ENCODE measurements around the gene SND1. TPM values are rescaled to one million over a fixed set of nuclear protein-coding genes. Genes with fewer than 3 reads are reported as not detected.

Gene SND1
- total RNA-seq, 4 donors from 2014 or later: 70.8 to 141 (median 85.7) TPM

DNA sequence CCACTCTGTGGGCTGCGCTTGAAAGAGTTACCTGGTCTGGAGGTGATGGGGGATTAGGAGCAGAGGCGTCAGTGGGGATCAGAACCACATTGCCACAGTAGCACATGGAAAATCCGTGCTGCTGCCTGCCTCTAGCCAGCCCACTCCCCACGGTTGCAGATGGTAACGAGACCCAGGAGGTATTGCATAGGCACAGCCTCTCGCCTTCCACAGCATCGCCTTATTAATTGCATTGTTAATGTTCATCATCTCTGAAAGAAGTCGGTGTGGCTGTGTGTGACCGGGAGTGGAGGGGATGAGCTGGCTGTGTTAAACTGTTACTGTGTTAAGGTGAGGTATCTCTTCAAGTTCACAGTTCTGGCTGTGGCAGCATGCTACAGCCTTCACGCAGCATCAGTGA is 414.4 kb downstream of the SND1 start:
- no peaks in the 10 kb centered on the region for H3K9me3 ChIP-seq
- TF ChIP-seq POLR2A (IDR thresholded peaks at IDR 0.05): no peak
- TF ChIP-seq EP300 (IDR thresholded peaks at IDR 0.05): no peak
- TF ChIP-seq, protein P1, sequence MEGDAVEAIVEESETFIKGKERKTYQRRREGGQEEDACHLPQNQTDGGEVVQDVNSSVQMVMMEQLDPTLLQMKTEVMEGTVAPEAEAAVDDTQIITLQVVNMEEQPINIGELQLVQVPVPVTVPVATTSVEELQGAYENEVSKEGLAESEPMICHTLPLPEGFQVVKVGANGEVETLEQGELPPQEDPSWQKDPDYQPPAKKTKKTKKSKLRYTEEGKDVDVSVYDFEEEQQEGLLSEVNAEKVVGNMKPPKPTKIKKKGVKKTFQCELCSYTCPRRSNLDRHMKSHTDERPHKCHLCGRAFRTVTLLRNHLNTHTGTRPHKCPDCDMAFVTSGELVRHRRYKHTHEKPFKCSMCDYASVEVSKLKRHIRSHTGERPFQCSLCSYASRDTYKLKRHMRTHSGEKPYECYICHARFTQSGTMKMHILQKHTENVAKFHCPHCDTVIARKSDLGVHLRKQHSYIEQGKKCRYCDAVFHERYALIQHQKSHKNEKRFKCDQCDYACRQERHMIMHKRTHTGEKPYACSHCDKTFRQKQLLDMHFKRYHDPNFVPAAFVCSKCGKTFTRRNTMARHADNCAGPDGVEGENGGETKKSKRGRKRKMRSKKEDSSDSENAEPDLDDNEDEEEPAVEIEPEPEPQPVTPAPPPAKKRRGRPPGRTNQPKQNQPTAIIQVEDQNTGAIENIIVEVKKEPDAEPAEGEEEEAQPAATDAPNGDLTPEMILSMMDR (IDR thresholded peaks at IDR 0.05): no peak

DNA sequence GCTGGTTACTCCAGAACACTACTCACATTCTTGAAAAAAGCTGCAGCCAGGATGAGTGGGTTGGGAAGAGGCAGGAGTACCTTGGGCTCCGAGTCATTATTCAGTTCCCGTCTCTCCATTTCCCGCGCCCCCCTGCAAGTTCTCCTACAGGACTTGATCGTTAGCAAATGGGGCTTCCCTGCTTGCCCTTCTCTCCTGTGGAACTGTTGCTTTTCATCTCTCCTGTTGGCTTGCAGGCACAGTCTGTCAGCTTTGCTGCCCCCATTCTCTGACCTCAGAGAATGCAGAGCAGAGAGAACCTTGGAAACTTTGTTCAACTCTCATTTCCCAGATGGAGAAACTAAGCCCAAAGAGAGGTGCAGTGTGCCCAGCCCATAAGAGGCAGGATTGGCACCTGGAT is 414.9 kb downstream of the SND1 start:
- TF ChIP-seq, protein P1 (IDR thresholded peaks at IDR 0.05): no peak
- TF ChIP-seq POLR2A (IDR thresholded peaks at IDR 0.05) (no peak), EP300 (IDR thresholded peaks at IDR 0.05) (no peak)
- Histone ChIP-seq H3K27me3 (no peaks in the 10 kb centered on the region), H3K4me3 (no peak overlapping the region), H3K4me1 (no peaks in the 10 kb centered on the region), H3K36me3 (peaks cover 0 to 7% (median 0%) of the 10 kb centered on the region in 3 donors), H3K27ac (no peak overlapping the region), H3K9me3 (no peaks in the 10 kb centered on the region)
- WGBS, 2 donors: 26 to 51% methylated on average over 5 of the region's 5 CpGs
- no peak for DNase-seq (ENCODE audit: low spot score in 2 of 2)

More for the DNA sequence above, 414.4 kb downstream of the SND1 start:
- H3K4me1 ChIP-seq: no peaks in the 10 kb centered on the region
- H3K27ac ChIP-seq: no peak overlapping the region
- H3K4me3 ChIP-seq: no peak overlapping the region
- H3K36me3 ChIP-seq: peaks cover 0 to 7% (median 0%) of the 10 kb centered on the region in 3 donors
- DNase-seq (ENCODE audit: low spot score in 2 of 2): no peak
- H3K27me3 ChIP-seq: no peaks in the 10 kb centered on the region
- 86 to 90% methylated on average over 10 of the region's 10 CpGs for WGBS, 2 donors

DNA sequence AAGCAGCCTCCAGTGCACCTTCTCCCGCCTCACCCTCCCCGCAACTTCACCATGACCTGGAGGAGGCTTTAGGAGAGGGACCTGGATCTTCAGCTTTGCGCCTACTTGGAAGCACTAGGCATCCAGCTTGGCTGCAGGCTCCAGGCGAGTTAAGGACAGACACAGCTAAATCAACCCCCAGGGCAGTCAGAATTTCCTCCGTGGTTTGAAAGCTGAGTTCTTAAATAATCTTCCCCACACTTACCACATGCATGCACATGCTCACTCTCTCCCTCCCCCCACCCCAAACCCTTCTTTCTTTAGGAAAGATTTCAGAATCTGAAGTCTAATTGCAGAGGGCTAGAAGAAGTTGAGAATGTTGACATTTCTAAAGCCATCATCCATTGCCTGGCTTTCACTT is 416.0 kb downstream of the SND1 start:
- DNase-seq (ENCODE audit: low spot score in 2 of 2): no peak
- TF ChIP-seq POLR2A (IDR thresholded peaks at IDR 0.05): no peak
- no peak for TF ChIP-seq EP300 (IDR thresholded peaks at IDR 0.05)
- TF ChIP-seq, protein P1 (IDR thresholded peaks at IDR 0.05): no peak
- Histone ChIP-seq H3K4me1 (no peaks in the 10 kb centered on the region), H3K4me3 (no peak overlapping the region), H3K9me3 (no peaks in the 10 kb centered on the region), H3K27ac (no peak overlapping the region), H3K27me3 (no peaks in the 10 kb centered on the region), H3K36me3 (peaks cover 0 to 7% (median 0%) of the 10 kb centered on the region in 3 donors)
- WGBS, 2 donors: 80% methylated on average over 5 of the region's 5 CpGs

DNA sequence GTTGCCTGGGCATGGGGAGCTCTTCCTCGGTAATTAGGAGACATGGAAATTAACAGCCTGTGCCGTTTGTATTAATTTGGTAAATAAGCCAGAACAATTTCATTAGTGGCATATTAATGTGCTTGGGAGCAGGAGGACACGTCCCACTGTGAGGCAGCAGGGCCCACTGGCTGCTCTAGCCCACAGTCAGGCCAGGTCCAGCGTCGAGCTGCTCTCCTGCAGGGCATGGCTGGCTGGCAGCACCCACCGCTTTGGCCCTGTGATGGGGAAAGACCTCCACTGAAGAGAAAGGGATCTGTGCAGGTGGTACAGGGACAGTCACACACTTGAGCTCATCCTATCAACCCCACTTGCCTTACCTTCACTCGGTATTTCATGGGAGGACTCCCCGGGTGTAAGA is 416.8 kb downstream of the SND1 start:
- WGBS, 2 donors: 87 to 88% methylated on average over 8 of the region's 8 CpGs
- no peaks in the 10 kb centered on the region for H3K9me3 ChIP-seq
- H3K27me3 ChIP-seq: no peaks in the 10 kb centered on the region
- H3K27ac ChIP-seq: no peak overlapping the region
- no peak for DNase-seq (ENCODE audit: low spot score in 2 of 2)
- TF ChIP-seq POLR2A (IDR thresholded peaks at IDR 0.05): no peak
- no peak for TF ChIP-seq EP300 (IDR thresholded peaks at IDR 0.05)
- TF ChIP-seq, protein P1 (IDR thresholded peaks at IDR 0.05): no peak
- peaks cover 0 to 9% (median 0%) of the 10 kb centered on the region in 3 donors for H3K36me3 ChIP-seq
- no peaks in the 10 kb centered on the region for H3K4me1 ChIP-seq
- H3K4me3 ChIP-seq: no peak overlapping the region

DNA sequence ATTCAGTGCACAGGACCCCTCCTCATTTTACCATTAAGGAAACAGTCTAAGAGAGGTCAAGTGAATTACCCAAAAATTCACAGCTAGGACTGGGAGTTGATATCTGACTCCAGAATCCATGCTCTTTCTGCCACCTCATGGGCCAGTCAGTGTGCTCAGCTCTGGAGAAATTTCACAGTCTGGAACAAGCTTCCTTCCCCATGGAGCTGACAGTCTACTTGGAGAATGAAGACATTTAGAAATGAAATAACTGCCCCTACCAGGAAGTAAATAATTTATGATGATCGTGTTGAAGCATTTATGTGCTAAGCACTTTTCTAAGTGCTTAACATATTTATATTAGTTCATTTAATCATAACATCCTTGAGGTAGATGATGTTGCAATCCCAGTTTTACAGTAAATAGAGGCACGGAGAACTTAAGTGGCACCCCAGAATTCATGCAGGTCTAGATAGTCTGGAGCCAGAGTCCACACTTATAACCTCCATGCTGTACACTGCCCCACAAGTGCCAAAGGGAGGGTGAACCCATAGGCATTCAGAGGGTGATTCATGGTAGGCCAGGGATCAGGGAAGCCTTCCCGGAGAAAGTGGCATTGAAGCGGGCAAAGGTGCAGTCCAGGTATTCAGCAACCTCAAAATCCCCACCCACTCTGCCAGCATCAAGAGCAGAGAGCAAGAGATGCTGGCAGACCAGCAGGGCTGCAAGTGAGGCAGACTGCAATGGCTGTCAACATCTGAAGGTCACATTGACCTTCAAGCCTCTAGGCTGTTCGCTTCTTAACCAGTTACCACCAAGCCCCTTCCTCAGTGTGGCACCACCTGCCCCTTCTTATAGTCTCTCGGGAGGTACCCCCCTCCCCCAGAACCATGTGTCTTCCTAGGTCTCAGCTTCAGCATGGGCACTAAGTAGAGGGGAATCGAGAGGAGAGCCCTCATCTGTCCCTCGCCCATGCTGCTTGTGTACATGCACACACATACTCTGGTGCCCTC is 417.7 kb downstream of the SND1 start:
- peaks cover 0 to 18% (median 0%) of the 10 kb centered on the region in 3 donors for H3K36me3 ChIP-seq
- DNase-seq (ENCODE audit: low spot score in 2 of 2): no peak
- no peak overlapping the region for H3K4me3 ChIP-seq
- no peaks in the 10 kb centered on the region for H3K9me3 ChIP-seq
- WGBS, 2 donors: 89 to 93% methylated on average over 8 of the region's 8 CpGs
- no peak overlapping the region for H3K27ac ChIP-seq
- TF ChIP-seq EP300 (IDR thresholded peaks at IDR 0.05) (no peak), POLR2A (IDR thresholded peaks at IDR 0.05) (no peak)
- TF ChIP-seq, protein P1 (IDR thresholded peaks at IDR 0.05): no peak
- H3K27me3 ChIP-seq: no peaks in the 10 kb centered on the region
- no peaks in the 10 kb centered on the region for H3K4me1 ChIP-seq
